HCEC 1CT (cell line): Measurements from ENCODE around the gene CDH8.
"Not testable (repeated sequence)": the region's sequence is repeated elsewhere in the genome, so short reads cannot be mapped to it uniquely, and the experiment has no call there.

Source experiments
- DNase-seq: peaks from one replicate; pipeline ENCODE4 v3.0.0-alpha.2; 2017

CDH8 gene

DNA sequence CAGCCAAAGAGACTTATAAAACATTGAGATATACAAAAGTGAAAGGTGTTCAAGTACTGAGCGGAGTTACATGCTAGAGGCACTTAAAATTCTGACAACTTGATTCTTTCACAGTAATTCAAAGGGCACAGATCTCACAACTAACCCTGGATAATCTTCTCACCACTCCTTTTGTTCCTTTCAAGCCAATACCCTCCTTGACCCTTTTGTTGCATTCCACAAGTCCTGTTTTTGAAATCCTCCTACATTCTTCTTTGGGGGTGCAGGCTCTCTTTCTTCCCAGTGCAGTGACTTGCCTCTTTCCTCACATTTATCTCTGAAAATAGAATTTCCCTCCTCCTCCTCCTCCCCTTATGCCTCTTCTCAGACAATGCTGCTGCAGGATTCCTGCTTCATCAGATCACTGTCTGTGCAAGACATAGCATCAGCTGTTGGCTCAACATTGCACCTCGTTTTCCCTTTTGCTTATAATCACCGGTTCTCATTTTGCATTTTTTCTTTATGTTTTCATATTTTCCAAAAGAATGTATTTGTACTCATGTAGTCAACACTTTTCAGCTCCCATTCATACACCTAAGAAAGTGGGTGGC is 199.3 kb downstream of the CDH8 start:
- DNase-seq, result no peak

GRCh38 chr16:61834082-61834481 is 202.2 kb downstream of the CDH8 start:
- no peak for DNase-seq

- no peak for DNase-seq
Measured at GRCh38 chr16:61831351-61831917, 204.8 kb downstream of the CDH8 start.

- no peak for DNase-seq
Measured at GRCh38 chr16:61829631-61830030, 206.6 kb downstream of the CDH8 start.

DNA sequence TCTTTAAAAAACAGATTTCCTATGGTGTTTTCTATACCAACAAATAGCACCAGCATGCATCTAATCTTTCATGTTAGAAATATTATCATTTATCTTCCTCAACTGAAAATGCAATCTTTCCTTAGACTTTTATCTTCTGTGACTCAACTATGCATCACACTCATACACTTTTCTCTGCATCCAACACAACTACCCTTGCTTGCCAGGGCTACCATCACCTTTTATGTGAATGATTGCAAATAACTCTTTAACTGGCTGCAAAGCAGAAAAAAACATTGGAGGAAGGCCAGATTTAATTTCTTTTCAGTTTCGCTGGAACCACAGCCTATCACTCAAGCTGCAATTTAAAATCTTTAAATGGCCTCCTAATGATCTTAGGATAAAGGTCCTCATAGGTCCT is 212.9 kb downstream of the CDH8 start:
- DNase-seq, result no peak

DNA sequence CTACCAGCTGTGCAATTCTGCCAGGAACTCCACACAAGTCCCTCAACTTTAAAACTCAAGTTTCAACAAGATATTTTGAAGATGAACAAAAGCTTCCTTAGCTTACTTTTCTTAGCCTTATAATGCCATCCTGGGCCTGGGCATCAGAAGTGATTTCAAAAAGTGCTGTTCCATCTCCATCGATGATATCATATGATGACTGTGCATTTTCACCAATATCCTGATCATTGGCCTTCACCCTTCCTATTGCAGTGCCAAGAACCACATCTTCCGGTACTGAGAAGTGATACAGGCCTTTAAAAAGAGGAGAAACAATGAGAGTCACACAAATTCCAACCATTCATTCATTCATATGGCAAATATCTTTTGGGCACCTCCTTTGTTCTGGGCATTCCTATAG is 215.4 kb downstream of the CDH8 start:
- DNase-seq, result no peak

- DNase-seq, result no peak
Measured at GRCh38 chr16:61820398-61820797, 215.8 kb downstream of the CDH8 start.

DNA sequence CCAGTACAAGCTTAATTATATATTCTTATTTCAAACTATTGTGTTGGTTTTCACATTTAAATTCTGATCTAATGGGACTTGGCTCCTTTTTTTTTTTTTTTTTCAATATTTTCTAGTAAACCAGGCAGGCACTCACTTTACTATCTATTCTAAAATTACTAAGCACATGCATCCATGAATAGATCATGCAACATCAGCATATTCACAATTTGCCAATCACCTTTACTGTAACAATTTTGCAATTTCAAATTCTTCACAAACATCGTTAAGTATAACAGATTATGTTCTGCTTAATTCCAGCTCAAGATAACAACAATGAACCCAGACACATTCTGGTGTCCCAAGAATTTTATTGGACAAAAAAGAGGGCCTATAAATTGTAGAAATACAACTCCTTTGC is 217.4 kb downstream of the CDH8 start:
- DNase-seq, result no peak

GRCh38 chr16:61817583-61818278 is 218.5 kb downstream of the CDH8 start:
- no peak for DNase-seq

GRCh38 chr16:61814726-61815347 is 221.4 kb downstream of the CDH8 start:
- DNase-seq, result no peak

- no peak for DNase-seq
Measured at GRCh38 chr16:61813339-61813738, 222.9 kb downstream of the CDH8 start.

DNA sequence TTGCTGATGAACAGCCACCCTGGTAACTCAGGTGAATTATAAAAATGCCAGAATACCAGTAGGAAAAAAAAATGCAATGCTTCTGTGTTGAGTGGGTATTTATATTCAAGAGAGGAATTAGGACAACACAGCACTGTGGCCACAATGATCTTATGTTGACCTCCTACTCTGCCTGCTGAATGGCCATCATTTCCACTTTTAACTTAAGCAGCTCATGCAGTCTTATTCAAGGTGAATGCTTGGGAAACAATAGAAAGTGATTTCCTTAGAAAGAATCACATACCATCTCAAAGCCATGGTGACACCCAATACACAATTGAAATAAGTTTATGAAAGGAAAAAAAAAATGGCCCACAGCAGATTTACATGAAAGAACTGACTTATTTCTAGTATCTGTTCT is 224.0 kb downstream of the CDH8 start:
- DNase-seq, result no peak

GRCh38 chr16:61807551-61807950 is 228.7 kb downstream of the CDH8 start:
- no peak for DNase-seq

- DNase-seq, result not testable (repeated sequence)
Measured at GRCh38 chr16:61801217-61801616, 235.0 kb downstream of the CDH8 start.

DNA sequence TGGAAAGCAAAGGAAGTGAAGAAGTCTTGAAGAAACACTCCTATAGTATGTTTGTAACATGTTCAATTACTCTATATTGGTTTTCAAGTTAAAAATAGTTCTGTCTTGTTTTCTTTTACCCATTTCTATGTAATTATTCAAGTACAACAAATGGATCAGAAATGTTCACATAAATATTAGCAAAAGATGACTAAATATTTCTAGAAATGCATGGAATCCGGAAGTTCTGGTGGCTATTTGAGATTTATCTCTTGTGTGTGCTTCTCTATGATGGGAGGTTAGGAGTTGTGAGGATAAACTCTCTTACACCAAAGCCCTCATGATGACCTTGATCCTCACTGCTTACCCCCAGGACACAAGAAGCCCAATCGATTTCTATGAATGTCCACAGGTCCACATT is 237.5 kb downstream of the CDH8 start:
- no peak for DNase-seq

DNA sequence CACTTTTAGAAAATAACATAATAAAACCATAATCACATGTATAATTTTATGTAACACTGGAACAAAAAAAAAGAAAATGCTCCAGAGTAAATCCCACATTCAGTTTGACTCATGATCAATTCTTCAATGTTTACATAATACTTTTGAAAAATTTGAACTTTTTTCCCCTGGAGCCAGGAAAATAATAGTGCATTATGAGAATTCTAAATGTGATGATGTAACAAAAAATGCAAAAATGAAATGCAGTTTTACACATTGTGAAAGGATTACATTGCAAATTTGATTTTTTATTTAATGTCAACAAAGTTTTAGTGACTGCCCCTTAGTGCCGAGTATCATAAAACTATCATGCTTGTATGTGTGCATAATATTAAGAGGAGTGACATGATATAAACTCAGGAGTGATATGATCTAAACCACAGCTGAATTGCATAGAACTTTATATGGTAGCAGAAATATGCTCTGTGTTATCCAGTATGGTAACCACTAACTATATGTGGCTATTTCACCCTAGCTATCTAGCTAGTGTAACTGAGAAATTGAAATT is 238.2 kb downstream of the CDH8 start:
- DNase-seq, result no peak

- DNase-seq, result no peak
Measured at GRCh38 chr16:61797296-61797795, 238.9 kb downstream of the CDH8 start.

- peak; percentile 12 for DNase-seq
Measured at GRCh38 chr16:61792194-61792909, 243.9 kb downstream of the CDH8 start.

DNA sequence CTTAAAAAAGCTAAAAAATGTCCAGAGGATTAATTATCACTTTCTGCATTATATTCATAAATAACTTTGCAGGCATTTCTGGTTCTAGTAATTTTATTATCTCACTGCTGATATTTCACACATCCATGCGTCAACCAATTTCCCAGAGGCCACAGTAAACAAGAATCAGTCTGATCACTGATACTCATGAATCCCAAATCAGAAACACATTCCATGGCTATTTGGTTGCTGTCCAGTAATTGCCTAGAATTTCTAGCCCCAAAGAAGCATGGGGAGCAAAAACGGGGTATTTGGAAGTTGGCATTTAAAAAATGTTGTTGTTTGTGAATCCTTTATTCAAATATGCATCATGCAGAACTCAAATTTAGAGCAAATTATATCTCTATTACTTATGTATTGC is 244.8 kb downstream of the CDH8 start:
- no peak for DNase-seq

DNA sequence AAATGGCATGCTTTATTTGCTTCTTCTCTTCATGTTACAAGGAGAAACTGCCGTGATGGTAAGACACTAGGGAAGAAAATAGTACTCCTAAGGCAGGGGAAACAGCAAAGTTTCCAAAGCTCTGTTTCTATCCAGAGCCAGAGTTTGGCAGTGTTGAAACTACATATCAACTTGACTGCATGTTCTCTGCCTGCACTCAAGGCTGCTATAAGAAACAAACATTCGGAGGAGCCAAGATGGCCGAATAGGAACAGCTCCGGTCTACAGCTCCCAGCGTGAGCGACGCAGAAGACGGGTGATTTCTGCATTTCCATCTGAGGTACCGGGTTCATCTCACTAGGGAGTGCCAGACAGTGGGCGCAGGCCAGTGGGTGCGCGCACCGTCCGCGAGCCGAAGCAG is 254.4 kb downstream of the CDH8 start:
- not testable (repeated sequence) for DNase-seq

DNA sequence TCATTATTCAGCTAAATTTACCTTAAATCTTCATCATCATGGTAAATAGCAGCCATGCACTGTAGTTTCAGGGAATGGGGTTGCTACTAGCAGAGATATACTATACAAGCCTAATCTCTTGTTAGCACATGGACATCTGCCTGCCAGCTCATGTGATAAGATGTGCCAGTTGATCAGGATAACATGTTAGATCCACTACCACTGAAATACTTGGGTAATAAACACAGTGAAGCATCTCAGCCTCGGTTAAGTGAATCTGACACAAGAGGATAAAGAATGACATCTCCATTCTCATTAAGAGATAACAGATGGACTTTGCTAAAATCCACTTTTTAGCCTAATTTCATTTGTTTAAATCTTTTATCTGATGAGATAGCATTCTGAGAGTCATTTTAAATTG is 256.1 kb downstream of the CDH8 start:
- DNase-seq, result no peak

GRCh38 chr16:61770301-61770700 is 265.9 kb downstream of the CDH8 start:
- DNase-seq, result no peak

GRCh38 chr16:61763991-61764390 is 272.2 kb downstream of the CDH8 start:
- DNase-seq, result no peak
